CD4-positive, alpha-beta T cell treated with Interferon gamma for 1 hour (primary cell): ENCODE measurements around the gene ANKRD13D.
A peak's percentile ranks its signal among the peaks of the same experiment; 100 is the strongest.

Source experiments
- DNase-seq: peaks from one replicate; pipeline ENCODE4 v3.0.0-alpha.2; 2020

The ANKRD13D gene

GRCh38 chr11:67274768-67275605, 14.1 kb upstream of the ANKRD13D start:
- DNase-seq = no peak

- no peak for DNase-seq
These were observed 13.3 kb upstream of the ANKRD13D start for GRCh38 chr11:67275606-67276409.

GRCh38 chr11:67276781-67277230, 12.3 kb upstream of the ANKRD13D start:
- DNase-seq = peak; percentile 51

- DNase-seq = peak; percentile 96
These were observed 11.7 kb upstream of the ANKRD13D start for GRCh38 chr11:67277231-67277961.

GRCh38 chr11:67278135-67278938, 10.8 kb upstream of the ANKRD13D start:
- DNase-seq = peak; percentile 0

- DNase-seq = peak; percentile 0
These were observed 10.0 kb upstream of the ANKRD13D start for GRCh38 chr11:67278939-67279588.

GRCh38 chr11:67279589-67280340, 9.3 kb upstream of the ANKRD13D start:
- no peak for DNase-seq

- DNase-seq = no peak
These were observed 8.7 kb upstream of the ANKRD13D start for GRCh38 chr11:67280341-67280787.

- no peak for DNase-seq
These were observed 8.1 kb upstream of the ANKRD13D start for GRCh38 chr11:67280788-67281551.

- no peak for DNase-seq
These were observed 7.5 kb upstream of the ANKRD13D start for GRCh38 chr11:67281552-67282150.

- DNase-seq = no peak
These were observed 6.8 kb upstream of the ANKRD13D start for GRCh38 chr11:67282155-67282875.

- no peak for DNase-seq
These were observed 6.2 kb upstream of the ANKRD13D start for GRCh38 chr11:67282876-67283371.

- DNase-seq = no peak
These were observed 5.6 kb upstream of the ANKRD13D start for GRCh38 chr11:67283481-67283963.

- DNase-seq = no peak
These were observed 4.1 kb upstream of the ANKRD13D start for GRCh38 chr11:67284811-67285540.

GRCh38 chr11:67285541-67286498, 3.3 kb upstream of the ANKRD13D start:
- DNase-seq = no peak

- DNase-seq = peak; percentile 52
These were observed 2.3 kb upstream of the ANKRD13D start for GRCh38 chr11:67286621-67287333.
